Endodermal cell (in vitro differentiated cells): Measurements from ENCODE around the gene KRTAP4-9. TPM values are rescaled to one million over a fixed set of nuclear protein-coding genes. Genes with fewer than 3 reads are reported as not detected.
"Not testable (repeated sequence)": the region's sequence is repeated elsewhere in the genome, so short reads cannot be mapped to it uniquely, and the experiment has no call there.

Experiments used
- DNase-seq: peaks from one replicate; pipeline ENCODE4 v3.0.0-alpha.2; 2017
- H3K27ac ChIP-seq: 2 replicates; pipeline ENCODE4 v1.5.1; 2013; ENCODE audit warnings: mild to moderate bottlenecking, low read depth, low read length, moderate library complexity
- H3K27me3 ChIP-seq: 2 replicates; pipeline ENCODE4 v1.6.1; 2013; ENCODE audit warnings: mild to moderate bottlenecking, low read length, moderate library complexity; ENCODE audit not compliant: insufficient read depth, control insufficient read depth, poor library complexity, severe bottlenecking
- H3K36me3 ChIP-seq: 2 replicates; pipeline ENCODE4 v1.7.0; 2013; ENCODE audit warnings: mild to moderate bottlenecking, low read length, moderate library complexity; ENCODE audit not compliant: control insufficient read depth, insufficient read depth
- H3K4me1 ChIP-seq: one replicate; pipeline ENCODE4 v1.7.0; 2013; ENCODE audit warnings: low read length; ENCODE audit not compliant: control insufficient read depth, insufficient read depth
- H3K4me3 ChIP-seq: 2 replicates; pipeline ENCODE4 v1.5.1; 2013; ENCODE audit warnings: mild to moderate bottlenecking, low read length, moderate library complexity
- H3K9ac ChIP-seq: 2 replicates; pipeline ENCODE4 v1.6.1; 2013; ENCODE audit warnings: mild to moderate bottlenecking, low read length, moderate library complexity; ENCODE audit not compliant: poor library complexity, severe bottlenecking; ENCODE audit errors: extremely low read depth
- H3K9me3 ChIP-seq: 2 replicates; pipeline ENCODE4 v1.6.1; 2013; ENCODE audit warnings: mild to moderate bottlenecking, low read length, moderate library complexity; ENCODE audit not compliant: control insufficient read depth
- H3K27ac Mint-ChIP-seq: 2 replicates; pipeline ENCODE4 v1.8.0; 2020; ENCODE audit warnings: mixed read lengths
- H3K27me3 Mint-ChIP-seq: 2 replicates; pipeline ENCODE4 v1.8.0; 2021; ENCODE audit warnings: mild to moderate bottlenecking, mixed read lengths; ENCODE audit not compliant: insufficient read depth
- H3K36me3 Mint-ChIP-seq: 2 replicates; pipeline ENCODE4 v1.8.0; 2020; ENCODE audit warnings: low read depth, mixed read lengths
- H3K4me1 Mint-ChIP-seq: 2 replicates; pipeline ENCODE4 v1.8.0; 2020; ENCODE audit warnings: mixed read lengths
- H3K4me3 Mint-ChIP-seq: 2 replicates; pipeline ENCODE4 v1.8.0; 2020; ENCODE audit warnings: mild to moderate bottlenecking, moderate library complexity, mixed read lengths
- H3K9me3 Mint-ChIP-seq: 2 replicates; pipeline ENCODE4 v1.8.0; 2020; ENCODE audit warnings: mild to moderate bottlenecking, mixed read lengths
- CTCF ChIP-seq: fragments of 200-600 bp; sonication (generic); conservative IDR thresholded peaks from 2 replicates; pipeline ENCODE4 v1.5.0; 2021; ENCODE audit warnings: antibody characterized with exemption, mild to moderate bottlenecking
- WGBS, 2 experiments: methylation state at CpG; one replicate each; pipeline versions ENCODE4 v1.1.5 to v1.1.7; 2013; ENCODE audit warnings: missing lambda C conversion rate in 2 of 2, mixed read lengths in 1 of 2; ENCODE audit not compliant: insufficient coverage in 1 of 2, insufficient read length in 1 of 2; 5-methylcytosine and 5-hydroxymethylcytosine counted together
- long read RNA-seq, 4 experiments: library from polyadenylated mRNA in 2 of 4; library from RNA in 1 of 4; library from capped mRNA in 1 of 4; stranded (forward) in 3 of 4; unstranded in 1 of 4; transcript quantifications; one replicate each; pipeline ENCODE4 v2.0.0, GENCODE V29; 2020 to 2021; ENCODE audit warnings: inconsistent platforms in 1 of 4
- polyA plus RNA-seq, 2 experiments: library from polyadenylated mRNA; stranded (reverse); fragments of 50-300 nt; gene quantifications; one replicate each; pipeline ENCODE4 v1.2.3, GENCODE V29; 2013
- total RNA-seq, 2 donors: library from RNA; stranded (reverse); fragmentation: NEBNext Ultra II Directional in 1 of 2; extraction: Animal tissue kit (Norgen Biotek cat#: 25700) in 1 of 2; gene quantifications; 2 replicates in 1 of 2; 3 replicates in 1 of 2; pipeline ENCODE4 v1.2.1, GENCODE V29; 2021

The KRTAP4-9 gene
- total RNA-seq, result not detected
- polyA plus RNA-seq (2013, experiment 1 of 2), result not detected
- polyA plus RNA-seq (2013, experiment 2 of 2), result not detected
- long read RNA-seq, experiment 1, result 0 reads
- long read RNA-seq, experiment 2, result 0 reads
- long read RNA-seq, experiment 3, result 0 reads
- long read RNA-seq, experiment 4, result 0 reads

- not testable (repeated sequence) for H3K36me3 Mint-ChIP-seq, H3K27me3 Mint-ChIP-seq, H3K9me3 Mint-ChIP-seq, H3K9me3 ChIP-seq, H3K4me3 ChIP-seq, H3K4me1 ChIP-seq, H3K27ac Mint-ChIP-seq, H3K36me3 ChIP-seq, H3K4me1 Mint-ChIP-seq, H3K27ac ChIP-seq, DNase-seq, H3K9ac ChIP-seq, H3K27me3 ChIP-seq, H3K4me3 Mint-ChIP-seq
- 82 to 96% methylated on average over 6 to 10 of the region's 10 CpGs for WGBS, 2 experiments
Measured at GRCh38 chr17:41105347-41105746, at the start of gene KRTAP4-9. TSS of gene KRTAP4-9 (plus strand) at chr17:41105389. CDS start at chr17:41105389, 0 bp downstream.

GRCh38 chr17:41057547-41057946 lies 47.6 kb upstream of the KRTAP4-9 start:
- H3K4me1 Mint-ChIP-seq, result peaks cover 3% of the 10 kb centered on the region
- no peak overlapping the region for H3K4me3 ChIP-seq
- no peak overlapping the region for H3K4me3 Mint-ChIP-seq
- peaks cover 7% of the 10 kb centered on the region for H3K9me3 ChIP-seq
- H3K9me3 Mint-ChIP-seq, result peaks cover 7% of the 10 kb centered on the region
- no peak for TF ChIP-seq CTCF
- no peak for DNase-seq
- H3K27me3 ChIP-seq, result no peaks in the 10 kb centered on the region
- H3K4me1 ChIP-seq, result no peaks in the 10 kb centered on the region
- H3K36me3 ChIP-seq, result no peaks in the 10 kb centered on the region
- no CpG with 5 or more reads among the region's 1 CpG for WGBS, 2 experiments
- no peak overlapping the region for H3K27ac Mint-ChIP-seq
- no peak overlapping the region for H3K9ac ChIP-seq
- H3K27me3 Mint-ChIP-seq, result no peaks in the 10 kb centered on the region
- H3K36me3 Mint-ChIP-seq, result no peaks in the 10 kb centered on the region
- H3K27ac ChIP-seq, result no peak overlapping the region

- Mint-ChIP-seq H3K27me3 (no peaks in the 10 kb centered on the region), H3K27ac (no peak overlapping the region)
- peaks cover 7% of the 10 kb centered on the region for H3K9me3 ChIP-seq
Measured at GRCh38 chr17:41058741-41059140, 46.4 kb upstream of the KRTAP4-9 start.

GRCh38 chr17:41059276-41060051 lies 45.7 kb upstream of the KRTAP4-9 start:
- H3K4me1 Mint-ChIP-seq, H3K9me3 Mint-ChIP-seq, H3K4me1 ChIP-seq, H3K27ac Mint-ChIP-seq, H3K36me3 ChIP-seq, H3K4me3 ChIP-seq, H3K36me3 Mint-ChIP-seq, H3K27ac ChIP-seq, H3K4me3 Mint-ChIP-seq, H3K27me3 ChIP-seq, H3K9me3 ChIP-seq, H3K9ac ChIP-seq, H3K27me3 Mint-ChIP-seq: not testable (repeated sequence)
- 74 to 83% methylated on average over 3 to 9 of the region's 31 CpGs for WGBS, 2 experiments
- peak; percentile 62 for DNase-seq

More at GRCh38 chr17:41058741-41059140, 46.4 kb upstream of the KRTAP4-9 start:
- no peaks in the 10 kb centered on the region for H3K4me1 ChIP-seq
- H3K36me3 Mint-ChIP-seq, result no peaks in the 10 kb centered on the region
- H3K4me3 ChIP-seq, result no peak overlapping the region
- H3K9ac ChIP-seq, result no peak overlapping the region
- no peak for DNase-seq
- WGBS, 2 experiments, result 93 to 100% methylated on average over 1 to 5 of the region's 5 CpGs
- H3K4me1 Mint-ChIP-seq, result peaks cover 3% of the 10 kb centered on the region
- TF ChIP-seq CTCF, result no peak
- H3K4me3 Mint-ChIP-seq, result no peak overlapping the region
- H3K9me3 Mint-ChIP-seq, result peaks cover 7% of the 10 kb centered on the region
- no peaks in the 10 kb centered on the region for H3K36me3 ChIP-seq
- no peaks in the 10 kb centered on the region for H3K27me3 ChIP-seq
- no peak overlapping the region for H3K27ac ChIP-seq
